NCI-H524 treated with DMSO at 0.1 percent for 48 hours (cell line): ENCODE measurements around the gene AQP2.

Experiments
- DNase-seq: peaks from one replicate; lab custom pipeline; 2025; lab: John Stamatoyannopoulos, UW

AQP2 gene

DNA sequence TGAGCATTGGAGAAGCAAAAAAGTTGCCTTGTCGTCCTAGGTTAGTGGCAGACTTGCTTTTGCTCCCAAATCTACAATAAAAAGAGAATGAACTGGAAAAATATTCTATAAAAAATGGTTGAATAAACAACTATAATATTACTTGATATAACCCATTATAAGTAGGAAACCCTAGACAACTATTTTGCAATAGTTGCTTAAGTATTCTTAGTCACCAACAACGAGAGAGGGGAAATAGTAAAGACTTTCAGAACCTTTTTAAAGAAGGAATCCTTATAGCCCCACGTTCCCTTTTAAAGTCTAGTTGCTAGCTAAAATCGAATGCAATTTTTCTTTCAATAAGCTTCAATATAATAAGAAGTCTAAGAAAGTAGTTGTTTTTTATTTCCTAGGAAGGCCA is 39.7 kb downstream of the AQP2 start:
- DNase-seq, result no peak

DNA sequence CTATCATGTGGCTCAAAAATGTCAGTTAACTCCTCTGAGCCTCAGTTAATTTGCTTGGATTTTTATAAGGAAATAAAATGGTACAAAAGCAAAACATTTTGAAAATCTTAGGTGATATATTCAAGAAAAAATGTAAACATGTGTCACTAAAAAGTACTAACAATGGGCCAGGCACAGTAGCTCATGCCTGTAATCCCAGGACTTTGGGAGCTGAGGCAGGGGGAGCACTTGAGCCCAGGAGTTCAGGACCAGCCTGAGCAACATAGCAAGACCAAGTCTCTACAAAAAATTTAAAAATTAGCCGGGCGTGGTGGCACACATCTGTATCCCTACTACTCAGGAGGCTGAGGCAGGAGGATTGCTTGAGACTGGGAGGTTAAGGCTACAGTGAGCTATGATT is 47.9 kb downstream of the AQP2 start:
- DNase-seq, result no peak

DNA sequence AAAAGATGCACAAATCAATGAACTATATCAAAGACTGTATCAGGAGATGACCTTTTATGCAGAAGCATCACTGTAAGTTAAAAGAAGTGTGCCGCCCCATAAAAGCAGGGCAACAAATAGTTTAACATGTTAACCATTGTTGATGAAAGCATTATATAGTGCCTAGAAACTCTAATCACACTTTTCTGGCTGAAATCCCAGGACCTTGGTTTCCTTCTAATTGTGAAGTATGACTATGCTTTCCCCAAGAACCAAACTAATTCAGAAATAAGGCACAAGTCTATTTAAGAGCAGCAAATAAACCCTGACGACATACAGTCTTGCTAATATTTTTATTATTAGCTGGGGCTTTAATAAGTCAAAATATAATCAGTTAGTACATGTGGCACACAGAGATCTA is 53.1 kb downstream of the AQP2 start:
- DNase-seq, result no peak

DNA sequence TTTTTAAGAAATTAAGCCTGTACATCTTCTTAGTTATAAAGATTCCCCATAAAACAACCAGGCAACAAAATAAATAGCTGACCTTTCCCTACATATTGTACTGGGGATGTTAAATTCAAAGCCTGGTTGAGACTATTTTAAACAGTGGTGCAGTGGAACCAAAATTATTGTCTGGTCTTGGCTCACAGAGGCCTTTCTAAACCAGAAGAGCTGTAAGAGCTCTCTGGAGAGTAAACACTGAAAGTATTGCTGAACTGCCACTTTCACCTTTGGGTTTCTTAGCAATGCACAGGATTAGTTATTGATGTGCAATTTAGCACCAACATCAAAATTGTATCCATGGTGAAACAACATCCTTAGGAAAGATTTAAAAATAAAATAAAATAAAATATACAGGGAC is 54.2 kb downstream of the AQP2 start:
- no peak for DNase-seq

DNA sequence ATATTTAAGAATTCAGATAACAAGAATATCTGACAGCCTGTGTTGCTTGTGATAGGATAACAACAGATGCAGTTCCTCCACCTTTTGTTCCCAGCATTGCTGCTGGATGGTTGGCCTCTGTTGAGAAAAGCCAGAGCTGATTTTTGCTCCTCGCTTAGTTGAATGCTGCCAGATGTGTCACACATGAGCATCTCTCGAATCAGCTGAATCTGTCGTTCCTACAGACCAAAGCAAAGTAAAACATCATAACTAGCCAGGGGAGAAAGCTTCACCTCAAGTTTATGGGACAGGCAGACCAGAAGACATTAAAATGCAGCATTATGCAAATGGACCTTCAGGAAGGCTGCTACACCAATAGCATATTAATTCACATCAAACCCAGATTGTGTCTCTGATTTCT is 54.6 kb downstream of the AQP2 start:
- DNase-seq, result no peak

DNA sequence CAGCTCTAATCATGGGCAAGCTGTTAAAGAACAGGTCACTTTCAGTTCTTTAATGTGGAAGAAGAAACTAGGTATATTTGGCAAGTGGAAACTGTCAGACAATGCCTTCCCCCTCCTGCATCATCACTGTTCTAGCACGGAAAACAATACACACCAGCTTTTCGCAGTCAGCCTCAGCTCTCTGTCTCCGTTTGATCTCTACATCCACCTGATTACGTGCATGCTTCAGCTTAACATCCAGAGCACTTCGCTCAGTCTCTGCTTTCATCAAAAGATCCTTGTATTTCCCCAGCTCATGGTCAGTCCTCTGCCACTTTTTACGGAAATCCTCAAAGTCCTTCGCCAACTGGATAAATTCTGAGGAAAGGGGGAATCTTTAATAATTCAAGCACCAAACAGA is 55.7 kb downstream of the AQP2 start:
- peak; percentile 34 for DNase-seq

DNA sequence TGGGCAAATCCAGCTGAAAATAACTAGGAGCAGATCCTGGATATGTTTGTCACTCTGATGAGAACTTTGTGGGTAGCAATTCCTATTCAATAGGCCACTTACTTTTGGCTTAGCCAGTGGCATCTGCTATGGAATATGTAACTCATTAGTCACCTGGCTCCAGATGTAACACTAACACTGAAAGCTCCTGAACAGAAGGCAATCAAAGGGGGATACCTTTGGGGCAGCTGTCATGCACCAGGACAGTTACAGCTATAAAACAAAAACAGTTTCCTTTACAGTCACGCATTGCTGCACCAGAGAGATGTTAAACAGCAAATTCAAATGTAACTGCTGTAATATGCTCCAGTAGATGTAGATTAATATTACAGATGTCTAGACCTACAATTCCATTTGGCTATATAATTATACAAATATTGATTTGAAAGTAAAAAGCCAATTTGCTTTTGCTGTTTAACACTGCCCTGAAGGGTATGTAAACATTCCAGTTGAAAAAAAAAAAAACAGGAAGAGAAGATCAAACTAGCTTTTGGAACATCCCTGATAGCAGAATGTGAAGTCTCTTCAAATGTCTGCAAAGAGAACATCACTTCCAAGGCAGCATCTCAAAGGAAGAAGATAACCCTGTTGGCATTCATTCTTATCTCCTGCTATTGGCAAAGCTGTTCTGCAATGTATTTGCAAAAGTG is 56.4 kb downstream of the AQP2 start:
- DNase-seq, result peak; percentile 93
